Stimulated activated memory B cell treated with anti-CD40 and anti-IgM and Interleukin-4, amounts not matched to agents 10 μg/mL and 1 μg/mL and 100 μg/mL, for 72 hours (primary cell): Measurements from ENCODE around the gene TMEM190.

ENCODE experiments used
- ATAC-seq: fragments of 150-1000 bp; cut with Tn5 transposase; 2 replicates; pipeline ENCODE4 v1.10.0; 2021
- H3K27ac Mint-ChIP-seq: one replicate; pipeline ENCODE4 v1.8.0; 2022; ENCODE audit warnings: mild to moderate bottlenecking, mixed read lengths
- H3K27me3 Mint-ChIP-seq: one replicate; pipeline ENCODE4 v1.8.0; 2022; ENCODE audit warnings: mixed read lengths
- H3K36me3 Mint-ChIP-seq: one replicate; pipeline ENCODE4 v1.8.0; 2022; ENCODE audit warnings: mixed read lengths
- H3K4me1 Mint-ChIP-seq: one replicate; pipeline ENCODE4 v1.8.0; 2022; ENCODE audit warnings: mixed read lengths
- H3K4me3 Mint-ChIP-seq: one replicate; pipeline ENCODE4 v1.8.0; 2022; ENCODE audit warnings: mild to moderate bottlenecking, moderate library complexity, mixed read lengths
- H3K9me3 Mint-ChIP-seq: one replicate; pipeline ENCODE4 v1.8.0; 2022; ENCODE audit warnings: mixed read lengths

Gene TMEM190

DNA sequence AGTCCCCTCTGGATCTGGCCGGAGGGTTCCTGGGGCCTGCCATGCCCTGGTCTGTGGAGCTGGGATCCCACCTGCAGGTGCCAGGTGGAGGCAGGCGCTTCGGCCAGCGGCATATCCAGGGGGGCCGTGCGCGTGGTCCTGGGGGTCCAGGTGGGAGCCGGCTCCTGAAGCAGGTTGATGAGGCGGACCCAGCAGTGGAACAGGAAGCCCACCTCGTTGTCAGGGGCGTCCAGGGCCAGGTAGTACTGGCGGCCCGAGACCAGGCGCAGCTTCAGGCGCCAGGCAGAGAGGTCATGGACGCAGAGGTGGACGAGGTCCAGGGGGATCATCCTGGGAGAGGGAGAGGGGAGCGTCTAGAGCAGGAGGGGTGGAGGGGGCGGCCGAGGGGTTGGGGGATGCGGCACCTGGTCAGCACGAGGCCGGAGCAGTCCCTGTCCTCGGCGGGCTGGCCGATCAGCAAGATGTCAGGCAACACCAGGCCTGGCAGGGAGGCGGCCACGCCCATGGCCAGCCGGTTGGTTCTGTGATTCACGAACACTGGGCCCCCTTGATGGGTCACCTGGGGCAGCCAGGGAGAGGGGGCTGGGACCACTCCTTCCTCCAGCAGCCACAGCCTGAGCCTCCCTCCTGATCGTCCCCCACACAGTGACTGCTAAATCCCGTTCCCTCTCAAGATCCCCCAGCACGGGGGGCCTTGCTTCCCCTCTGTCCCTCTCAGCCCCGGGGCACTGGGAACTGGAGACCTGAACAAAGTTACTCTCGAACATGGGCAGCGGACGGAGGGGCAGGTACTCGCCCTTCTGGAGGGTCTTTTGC, 14.2 kb upstream of the TMEM190 start:
- H3K36me3 Mint-ChIP-seq = no peaks in the 10 kb centered on the region
- H3K27me3 Mint-ChIP-seq = peaks cover 80% of the 10 kb centered on the region
- no peaks in the 10 kb centered on the region for H3K4me1 Mint-ChIP-seq
- ATAC-seq = peak; percentile 14
- H3K4me3 Mint-ChIP-seq = no peak overlapping the region
- H3K9me3 Mint-ChIP-seq = no peaks in the 10 kb centered on the region
- H3K27ac Mint-ChIP-seq = no peak overlapping the region

- Mint-ChIP-seq H3K27ac (no peak within 1 kb of the TSS), H3K9me3 (no peaks in the 10 kb centered on the region), H3K27me3 (peaks cover 80% of the 10 kb centered on the region), H3K36me3 (no peaks in the 10 kb centered on the region), H3K4me1 (no peaks in the 10 kb centered on the region), H3K4me3 (no peak within 1 kb of the TSS)
- ATAC-seq = no peak
Observed at GRCh38 chr19:55362990-55363716, 13.5 kb upstream of the TMEM190 start, which contains the start of gene GARIN5B. Gene GARIN5B (minus strand): TSS chr19:55363260. CDS start chr19:55363066, 194 bp downstream.

GRCh38 chr19:55365245-55365644, 11.4 kb upstream of the TMEM190 start:
- Mint-ChIP-seq H3K27me3 (peaks cover 82% of the 10 kb centered on the region), H3K27ac (no peak overlapping the region), H3K9me3 (no peaks in the 10 kb centered on the region), H3K36me3 (no peaks in the 10 kb centered on the region), H3K4me1 (peaks cover 11% of the 10 kb centered on the region), H3K4me3 (no peak overlapping the region)
- ATAC-seq = no peak

DNA sequence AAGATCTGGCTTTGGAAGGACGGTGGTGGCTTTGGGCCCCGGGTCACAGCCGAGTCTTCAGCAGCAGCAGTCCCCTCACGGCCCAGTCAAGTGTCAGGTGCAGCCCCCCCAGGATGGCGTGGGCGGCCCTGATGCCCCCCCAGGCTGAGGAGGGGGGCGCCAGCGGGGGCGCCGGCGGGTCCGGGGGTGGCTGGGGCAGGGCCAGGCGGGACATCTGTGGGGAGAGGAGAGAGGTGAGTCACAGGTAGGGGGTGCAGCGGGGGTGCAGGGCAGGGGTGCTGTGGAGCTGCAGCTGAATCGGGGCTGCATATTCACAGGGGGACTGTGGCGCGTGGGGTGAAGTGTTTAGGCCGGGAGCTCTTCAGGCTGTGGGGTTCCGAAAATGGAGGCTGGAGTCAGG, 10.7 kb upstream of the TMEM190 start:
- no peaks in the 10 kb centered on the region for H3K9me3 Mint-ChIP-seq
- no peak overlapping the region for H3K4me3 Mint-ChIP-seq
- H3K36me3 Mint-ChIP-seq = no peaks in the 10 kb centered on the region
- peaks cover 11% of the 10 kb centered on the region for H3K4me1 Mint-ChIP-seq
- no peak overlapping the region for H3K27ac Mint-ChIP-seq
- ATAC-seq = no peak
- H3K27me3 Mint-ChIP-seq = peaks cover 85% of the 10 kb centered on the region

DNA sequence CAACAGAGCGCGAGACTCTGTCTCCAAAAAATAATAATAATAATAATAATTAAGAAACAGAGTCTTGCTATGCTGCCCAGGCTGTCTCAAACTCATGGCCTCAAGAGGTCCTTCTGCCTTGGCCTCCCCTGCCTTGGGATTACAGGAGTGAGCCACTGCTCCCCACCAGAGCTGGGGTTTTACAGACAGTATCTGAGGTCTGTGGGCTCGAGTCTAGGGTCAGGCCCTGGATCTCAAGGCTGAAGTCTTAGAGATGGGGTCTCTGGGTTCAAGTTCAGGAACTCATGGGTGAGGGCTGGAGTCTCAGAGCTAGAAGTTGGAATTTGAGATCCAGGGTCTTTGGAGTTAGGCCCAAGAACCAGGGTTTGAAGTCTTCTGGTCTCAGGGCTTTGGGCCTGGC, 9.8 kb upstream of the TMEM190 start:
- Mint-ChIP-seq H3K27me3 (peaks cover 85% of the 10 kb centered on the region), H3K27ac (no peak overlapping the region), H3K9me3 (no peaks in the 10 kb centered on the region), H3K4me3 (no peak overlapping the region), H3K36me3 (no peaks in the 10 kb centered on the region), H3K4me1 (peaks cover 11% of the 10 kb centered on the region)
- ATAC-seq = no peak

- H3K27ac Mint-ChIP-seq = no peak overlapping the region
- no peaks in the 10 kb centered on the region for H3K9me3 Mint-ChIP-seq
- H3K4me3 Mint-ChIP-seq = no peak overlapping the region
- H3K27me3 Mint-ChIP-seq = peaks cover 85% of the 10 kb centered on the region
- ATAC-seq = no peak
- peaks cover 11% of the 10 kb centered on the region for H3K4me1 Mint-ChIP-seq
- no peaks in the 10 kb centered on the region for H3K36me3 Mint-ChIP-seq
Observed at GRCh38 chr19:55368106-55368505, 8.5 kb upstream of the TMEM190 start.

- H3K4me3 Mint-ChIP-seq = peak overlapping the region; percentile 42
- peaks cover 17% of the 10 kb centered on the region for H3K4me1 Mint-ChIP-seq
- H3K9me3 Mint-ChIP-seq = no peaks in the 10 kb centered on the region
- H3K27ac Mint-ChIP-seq = no peak overlapping the region
- peak; percentile 59 for ATAC-seq
- H3K36me3 Mint-ChIP-seq = no peaks in the 10 kb centered on the region
- H3K27me3 Mint-ChIP-seq = peaks cover 91% of the 10 kb centered on the region
Observed at GRCh38 chr19:55368701-55369563, 7.7 kb upstream of the TMEM190 start.

DNA sequence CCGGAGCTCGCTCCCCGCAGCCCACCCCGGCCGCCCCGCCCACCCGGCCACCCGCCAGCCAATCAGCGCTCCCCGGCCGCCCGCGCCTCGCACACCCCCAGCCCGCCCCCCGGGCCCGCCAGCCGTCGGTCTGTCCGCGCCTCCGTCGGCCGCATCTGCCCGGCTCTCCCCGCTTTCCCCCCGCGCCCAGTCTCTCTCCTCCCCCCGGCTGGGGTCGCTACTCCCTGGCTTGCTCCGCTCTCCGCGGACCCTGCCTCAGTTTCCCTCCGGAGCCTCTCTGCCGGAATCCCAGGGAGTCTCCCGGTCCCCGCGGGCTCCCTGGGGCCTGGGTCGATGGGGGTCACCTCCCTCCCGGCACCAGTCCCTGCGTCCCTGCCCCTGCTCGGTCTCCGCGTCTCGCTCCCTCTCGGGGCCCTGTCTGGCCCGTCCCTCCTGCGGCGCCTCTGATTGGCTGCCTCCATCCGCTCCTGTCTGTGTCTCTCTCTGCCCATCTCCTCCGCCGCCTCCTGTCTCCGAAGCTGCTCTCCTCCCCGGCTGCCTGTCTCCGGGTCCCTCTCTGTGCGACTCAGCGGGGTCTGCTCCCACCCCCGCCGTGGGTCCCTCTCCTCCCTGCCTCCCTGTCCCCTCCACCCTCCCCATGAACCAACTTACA, 6.8 kb upstream of the TMEM190 start:
- H3K4me3 Mint-ChIP-seq = peak overlapping the region; percentile 69
- peaks cover 92% of the 10 kb centered on the region for H3K27me3 Mint-ChIP-seq
- no peak for ATAC-seq
- H3K9me3 Mint-ChIP-seq = no peaks in the 10 kb centered on the region
- peaks cover 18% of the 10 kb centered on the region for H3K4me1 Mint-ChIP-seq
- no peaks in the 10 kb centered on the region for H3K36me3 Mint-ChIP-seq
- H3K27ac Mint-ChIP-seq = no peak overlapping the region

DNA sequence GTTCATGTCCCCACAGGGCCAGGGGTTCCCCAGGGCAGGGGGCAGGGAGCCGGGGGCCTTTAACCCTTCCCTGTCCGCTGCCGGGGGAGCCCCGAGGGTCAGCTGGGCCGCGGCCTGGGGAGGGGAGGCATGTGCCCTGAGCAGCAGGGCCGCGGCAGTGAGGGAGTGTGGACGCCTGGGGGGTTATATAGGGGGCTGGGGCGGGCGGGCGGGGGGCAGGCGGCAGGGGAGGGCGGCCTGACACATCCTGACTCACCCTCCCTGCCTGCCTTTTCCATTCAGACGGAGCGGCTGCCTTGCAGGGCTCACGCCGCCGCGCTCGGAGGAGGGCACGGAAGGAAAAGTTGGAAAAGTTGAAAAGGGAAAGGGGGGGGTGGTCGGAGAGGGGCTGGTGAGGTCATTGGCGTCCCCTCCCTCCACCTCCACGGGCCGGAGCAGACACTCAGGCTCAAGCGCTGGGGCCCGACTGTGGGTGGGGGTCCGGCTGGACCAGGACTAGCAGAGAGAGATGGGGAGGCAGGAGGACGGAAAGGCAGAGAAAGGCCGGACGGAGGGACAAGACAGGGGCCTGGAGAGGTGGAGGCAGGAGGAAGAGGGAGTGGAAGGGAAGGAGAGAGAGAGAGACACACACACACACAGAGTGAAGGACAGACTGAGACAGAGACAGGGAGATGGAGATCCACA, 6.2 kb upstream of the TMEM190 start, which contains the start of gene IL11:
IL11 (minus strand) TSS at position 159 of the 684 bp plus-strand sequence; CDS start at position 6, 153 bp downstream.
- Mint-ChIP-seq H3K27me3 (peaks cover 89% of the 10 kb centered on the region), H3K4me3 (peak within 1 kb of the TSS; percentile 69), H3K36me3 (no peaks in the 10 kb centered on the region), H3K4me1 (peaks cover 18% of the 10 kb centered on the region), H3K9me3 (no peaks in the 10 kb centered on the region), H3K27ac (no peak within 1 kb of the TSS)
- no peak for ATAC-seq

DNA sequence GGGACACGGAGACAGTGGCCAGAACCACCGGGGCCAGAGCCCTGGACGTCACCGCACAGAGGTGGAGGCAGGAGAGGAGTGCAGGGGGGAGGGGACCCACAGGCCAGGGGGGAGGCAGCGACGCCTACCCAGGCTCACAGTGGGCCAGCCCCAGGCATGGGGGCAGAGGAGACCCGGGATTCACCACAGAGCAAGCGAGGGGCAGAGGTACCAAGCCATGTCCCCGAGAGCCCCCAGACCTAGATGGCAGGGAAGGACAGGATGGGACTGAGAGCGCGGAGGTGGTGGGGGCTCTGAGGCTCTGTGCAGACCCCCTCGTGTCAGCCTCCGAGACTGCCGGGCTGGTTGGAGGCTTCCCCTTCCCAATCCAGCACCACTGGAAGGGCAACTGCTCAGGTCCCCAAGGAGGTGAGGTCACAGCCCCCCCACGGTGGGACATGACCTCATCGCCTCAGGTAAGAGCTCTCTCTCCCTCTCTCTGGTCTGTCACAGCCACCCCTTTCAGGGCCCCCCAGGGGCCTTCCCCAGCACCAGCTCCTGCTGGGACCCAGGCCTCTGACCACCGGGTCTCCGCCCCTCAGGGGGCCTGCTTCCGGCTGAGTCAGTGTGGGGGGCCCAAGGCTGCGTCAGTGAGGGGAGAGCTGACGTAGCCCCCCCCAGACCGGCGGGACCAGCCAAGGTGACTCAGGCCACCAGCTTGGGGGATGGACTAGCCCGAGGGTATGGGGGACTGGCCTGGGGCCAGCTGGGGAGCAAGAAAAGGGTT, 4.1 kb upstream of the TMEM190 start:
- peaks cover 85% of the 10 kb centered on the region for H3K27me3 Mint-ChIP-seq
- H3K27ac Mint-ChIP-seq = no peak overlapping the region
- ATAC-seq = no peak
- H3K4me1 Mint-ChIP-seq = peaks cover 18% of the 10 kb centered on the region
- H3K36me3 Mint-ChIP-seq = no peaks in the 10 kb centered on the region
- H3K9me3 Mint-ChIP-seq = no peaks in the 10 kb centered on the region
- no peak overlapping the region for H3K4me3 Mint-ChIP-seq

DNA sequence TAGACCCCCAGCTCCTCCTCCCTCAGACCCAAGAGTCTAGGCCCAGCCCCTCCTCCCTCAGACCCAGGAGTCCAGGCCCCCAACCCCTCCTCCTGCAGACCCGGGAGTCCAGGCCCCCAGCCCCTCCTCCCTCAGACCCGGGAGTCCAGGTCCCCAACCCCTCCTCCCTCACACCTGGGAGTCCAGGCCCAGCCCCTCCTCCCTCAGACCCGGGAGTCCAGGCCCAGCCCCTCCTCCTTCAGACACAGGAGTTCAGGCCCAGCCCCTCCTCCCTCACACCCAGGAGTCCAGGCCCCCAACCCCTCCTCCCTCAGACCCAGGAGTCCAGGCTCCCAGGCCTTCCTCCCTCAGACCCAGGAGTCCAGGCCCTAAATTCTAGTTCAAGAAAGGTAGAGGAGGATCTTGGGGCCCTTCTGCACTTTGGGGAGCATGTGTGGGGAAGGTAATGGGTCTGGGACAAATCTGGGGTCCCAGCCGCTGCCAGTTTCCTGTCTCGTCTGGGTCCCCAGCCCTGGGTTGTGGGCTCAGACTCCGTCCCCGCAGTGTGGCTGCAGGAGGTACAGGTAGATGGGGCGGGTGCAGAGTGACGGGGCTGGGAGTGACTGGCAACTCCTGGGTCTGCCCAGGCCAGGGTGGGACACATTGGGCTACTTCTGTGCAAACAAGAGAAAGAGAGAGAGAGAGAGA, 3.2 kb upstream of the TMEM190 start:
- no peaks in the 10 kb centered on the region for H3K36me3 Mint-ChIP-seq
- H3K9me3 Mint-ChIP-seq = no peaks in the 10 kb centered on the region
- no peak for ATAC-seq
- no peak overlapping the region for H3K4me3 Mint-ChIP-seq
- H3K4me1 Mint-ChIP-seq = peaks cover 18% of the 10 kb centered on the region
- peaks cover 75% of the 10 kb centered on the region for H3K27me3 Mint-ChIP-seq
- H3K27ac Mint-ChIP-seq = no peak overlapping the region

GRCh38 chr19:55373993-55374757, 2.5 kb upstream of the TMEM190 start:
- no peak overlapping the region for H3K27ac Mint-ChIP-seq
- peaks cover 13% of the 10 kb centered on the region for H3K4me1 Mint-ChIP-seq
- H3K9me3 Mint-ChIP-seq = no peaks in the 10 kb centered on the region
- peaks cover 68% of the 10 kb centered on the region for H3K27me3 Mint-ChIP-seq
- no peaks in the 10 kb centered on the region for H3K36me3 Mint-ChIP-seq
- no peak overlapping the region for H3K4me3 Mint-ChIP-seq
- no peak for ATAC-seq
